LNCaP clone FGC (cell line): ENCODE results near the gene MBD4.
"Not testable (repeated sequence)": the region's sequence is repeated elsewhere in the genome, so short reads cannot be mapped to it uniquely, and the experiment has no call there.

Experiments
- DNase-seq: peaks from one replicate; pipeline ENCODE4 v3.0.0-alpha.2; 2011; ENCODE audit warnings: low read depth
- H3K4me3 ChIP-seq: 2 replicates; pipeline ENCODE4 v1.5.1; 2011; ENCODE audit warnings: mild to moderate bottlenecking, low read depth, low read length, control low read depth
- TF ChIP-seq, protein P1 (sequence below): IDR thresholded peaks from 2 replicates; pipeline ENCODE4 v1.5.1; 2012; ENCODE audit warnings: mild to moderate bottlenecking; ENCODE audit not compliant: control insufficient read depth, insufficient read depth; ENCODE audit errors: extremely low read depth

Gene MBD4

DNA sequence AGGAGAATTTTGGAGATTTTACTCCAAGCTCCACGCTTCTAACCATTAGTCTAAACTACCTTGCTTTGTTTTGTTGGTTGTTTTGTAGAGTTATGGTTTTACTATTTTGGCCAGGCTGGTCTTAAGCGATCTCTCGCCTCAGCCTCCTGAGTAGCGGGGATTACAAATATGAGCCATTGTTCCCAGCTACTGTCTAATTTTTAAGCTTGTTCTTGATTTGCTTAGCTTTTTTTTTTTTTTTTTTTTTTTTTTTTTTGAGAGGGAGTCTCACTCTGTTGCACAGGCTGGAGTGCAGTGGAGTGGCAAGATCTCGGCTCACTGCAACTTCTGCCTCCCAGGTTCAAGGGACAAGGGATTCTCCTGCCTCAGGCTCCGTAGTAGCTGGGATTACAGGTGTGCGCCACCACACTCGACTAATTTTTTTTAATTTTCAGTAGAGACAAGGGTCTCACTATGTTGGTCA is 39.8 kb downstream of the MBD4 start:
- no peak overlapping the region for H3K4me3 ChIP-seq
- DNase-seq, result no peak
- TF ChIP-seq, protein P1, sequence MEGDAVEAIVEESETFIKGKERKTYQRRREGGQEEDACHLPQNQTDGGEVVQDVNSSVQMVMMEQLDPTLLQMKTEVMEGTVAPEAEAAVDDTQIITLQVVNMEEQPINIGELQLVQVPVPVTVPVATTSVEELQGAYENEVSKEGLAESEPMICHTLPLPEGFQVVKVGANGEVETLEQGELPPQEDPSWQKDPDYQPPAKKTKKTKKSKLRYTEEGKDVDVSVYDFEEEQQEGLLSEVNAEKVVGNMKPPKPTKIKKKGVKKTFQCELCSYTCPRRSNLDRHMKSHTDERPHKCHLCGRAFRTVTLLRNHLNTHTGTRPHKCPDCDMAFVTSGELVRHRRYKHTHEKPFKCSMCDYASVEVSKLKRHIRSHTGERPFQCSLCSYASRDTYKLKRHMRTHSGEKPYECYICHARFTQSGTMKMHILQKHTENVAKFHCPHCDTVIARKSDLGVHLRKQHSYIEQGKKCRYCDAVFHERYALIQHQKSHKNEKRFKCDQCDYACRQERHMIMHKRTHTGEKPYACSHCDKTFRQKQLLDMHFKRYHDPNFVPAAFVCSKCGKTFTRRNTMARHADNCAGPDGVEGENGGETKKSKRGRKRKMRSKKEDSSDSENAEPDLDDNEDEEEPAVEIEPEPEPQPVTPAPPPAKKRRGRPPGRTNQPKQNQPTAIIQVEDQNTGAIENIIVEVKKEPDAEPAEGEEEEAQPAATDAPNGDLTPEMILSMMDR, result no peak

- TF ChIP-seq, protein P1, result peak; percentile 90
- DNase-seq, result peak; percentile 97
- peak overlapping the region; percentile 89 for H3K4me3 ChIP-seq
Measured at GRCh38 chr3:129399145-129399894, 40.4 kb downstream of the MBD4 start.

GRCh38 chr3:129398803-129399144 is 41.0 kb downstream of the MBD4 start:
- H3K4me3 ChIP-seq, result peak overlapping the region; percentile 89
- TF ChIP-seq, protein P1, result no peak
- DNase-seq, result no peak

- DNase-seq, H3K4me3 ChIP-seq: not testable (repeated sequence)
Measured at GRCh38 chr3:129393760-129394564, 45.8 kb downstream of the MBD4 start.

DNA sequence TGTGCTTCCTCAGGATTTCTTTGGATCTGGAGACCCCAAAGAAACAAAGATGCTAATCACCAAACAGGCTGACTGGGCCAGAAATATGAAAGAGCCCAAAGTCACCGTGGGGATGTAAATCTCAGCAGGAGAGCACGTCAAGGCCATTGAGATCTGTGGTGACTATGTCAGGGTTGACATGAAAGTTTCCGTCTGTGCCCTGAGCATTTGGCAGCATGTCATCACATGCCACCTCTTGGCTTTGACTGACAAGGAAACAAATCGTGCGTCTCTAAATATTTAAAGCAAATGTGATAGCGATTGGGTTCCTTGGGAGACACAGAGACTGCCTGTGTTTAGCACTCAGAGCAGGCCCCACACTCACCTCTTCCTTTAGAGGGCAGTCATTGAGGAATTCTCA is 46.5 kb downstream of the MBD4 start:
- DNase-seq, result no peak
- H3K4me3 ChIP-seq, result no peak overlapping the region
- TF ChIP-seq, protein P1, result no peak

- not testable (repeated sequence) for DNase-seq, H3K4me3 ChIP-seq
Measured at GRCh38 chr3:129392106-129392887, 47.5 kb downstream of the MBD4 start.

DNA sequence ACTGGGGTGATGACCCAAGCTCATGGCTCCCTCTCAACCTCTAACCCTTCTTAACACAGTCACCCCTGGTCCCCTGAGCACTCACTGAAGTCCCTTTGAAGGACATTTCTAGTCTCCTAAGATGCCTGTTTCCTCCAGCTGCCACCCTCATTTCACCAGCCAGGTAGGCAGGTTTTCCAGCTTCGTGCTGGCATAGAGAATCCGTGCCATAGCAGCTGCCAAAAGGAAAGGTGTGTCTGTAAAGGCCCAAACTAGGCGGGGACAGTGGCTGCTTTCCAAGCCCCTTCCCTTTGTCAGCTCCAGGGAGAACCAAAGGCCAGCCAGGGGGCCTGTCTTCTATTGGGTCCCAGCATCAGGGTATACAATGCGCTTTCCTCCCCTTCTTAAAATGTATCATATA is 48.2 kb downstream of the MBD4 start:
- DNase-seq, result not testable (repeated sequence)

DNA sequence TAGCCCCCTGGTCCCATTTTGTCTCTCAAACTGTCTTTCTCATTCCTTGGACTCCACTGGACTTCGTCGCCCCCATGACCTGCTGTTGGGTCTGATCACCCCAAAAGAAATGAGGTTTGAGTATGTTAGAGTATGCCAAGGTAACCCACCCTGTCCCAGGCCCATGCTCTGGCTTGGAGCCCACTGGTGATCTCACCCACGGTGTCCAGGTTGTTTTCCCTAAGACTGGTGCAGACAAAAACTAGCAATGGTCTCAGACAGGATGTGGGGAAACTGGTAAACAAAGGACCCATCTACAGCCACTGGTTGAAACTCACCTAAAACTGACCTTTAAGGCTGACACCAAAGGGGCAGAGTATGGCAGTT is 50.2 kb downstream of the MBD4 start:
- no peak overlapping the region for H3K4me3 ChIP-seq
- no peak for DNase-seq
- TF ChIP-seq, protein P1, result no peak

More for the DNA sequence above, 48.2 kb downstream of the MBD4 start:
- not testable (repeated sequence) for H3K4me3 ChIP-seq

- not testable (repeated sequence) for H3K4me3 ChIP-seq, DNase-seq
Measured at GRCh38 chr3:129388791-129389571, 50.8 kb downstream of the MBD4 start.
